K562 (cell line): ENCODE measurements around the gene ITGA6. TPM values are rescaled to one million over a fixed set of nuclear protein-coding genes. Genes with fewer than 3 reads are reported as not detected.

Source experiments
- ATAC-seq: fragments of 200-7000 bp; cut with Tn5 transposase; 3 replicates; pipeline ENCODE4 v1.9.1; 2020; ENCODE audit warnings: moderate library complexity
- BruUV-seq: library from RNA; stranded (reverse); fragments of 400-500 nt; replicated peaks from 2 replicates; lab custom pipeline; 2021; lab: Mats Ljungman, UMichigan
- CTCF ChIA-PET: fragments of 300-600 bp; formaldehyde crosslinking; extraction: SDS; loops from one replicate; lab custom pipeline; 2021; ENCODE audit warnings: low intra/inter-chr PET ratio; lab: Yijun Ruan, JAX
- POLR2A ChIA-PET: fragments of 300-600, 350-650 bp; sonication (Branson Sonifier 250); formaldehyde crosslinking; extraction: SDS; loops from one replicate; lab custom pipeline; 2021; ENCODE audit warnings: antibody characterized with exemption, inconsistent platforms; lab: Yijun Ruan, JAX
- DNase-seq, 4 experiments: peaks; one replicate each; pipeline versions ENCODE4 v3.0.0 to v3.0.0-alpha.2; 2011 to 2018; ENCODE audit warnings: low spot score in 3 of 4, mixed read lengths in 3 of 4; ENCODE audit errors: extremely low read depth in 1 of 4
- FAIRE-seq: peaks from 2 replicates; lab custom pipeline; 2011; peaks lifted over from hg19 to GRCh38; lab: Jason Lieb, UNC
- H2AFZ ChIP-seq: 2 replicates; pipeline ENCODE4 v1.6.0; 2011; ENCODE audit warnings: low read depth, low read length, control low read depth, inconsistent platforms
- H3K27ac ChIP-seq: fragments of 200-600 bp; 3 replicates; pipeline ENCODE4 v1.8.0; 2011; ENCODE audit warnings: low read depth, mild to moderate bottlenecking, control low read depth, inconsistent platforms, low read length, moderate library complexity, mixed read lengths; ENCODE audit errors: extremely low read depth
- H3K27me3 ChIP-seq, 2 experiments: fragments of 300-600 bp in 1 of 2; 2 replicates in 1 of 2; 3 replicates in 1 of 2; pipeline versions ENCODE4 v1.6.0 to v1.8.0; 2011; ENCODE audit warnings: inconsistent platforms in 2 of 2, low read length in 2 of 2, mild to moderate bottlenecking in 1 of 2, mixed read lengths in 1 of 2, moderate library complexity in 1 of 2; ENCODE audit not compliant: control insufficient read depth in 2 of 2, insufficient read depth in 2 of 2
- H3K36me3 ChIP-seq: fragments of 300-600 bp; 3 replicates; pipeline ENCODE4 v1.8.0; 2011; ENCODE audit warnings: mild to moderate bottlenecking, low read length, inconsistent platforms; ENCODE audit not compliant: control insufficient read depth, insufficient read depth
- H3K4me1 ChIP-seq, 2 experiments: fragments of 200-600 bp in 1 of 2; replicated peaks in 1 of 2; 2 replicates in 1 of 2; 3 replicates in 1 of 2; pipeline versions ENCODE4 v1.5.1 to v1.8.0; 2011; ENCODE audit warnings: inconsistent platforms in 2 of 2, low read length in 2 of 2, mild to moderate bottlenecking in 1 of 2, mixed read lengths in 1 of 2, moderate library complexity in 1 of 2; ENCODE audit not compliant: control insufficient read depth in 2 of 2, insufficient read depth in 2 of 2
- H3K4me2 ChIP-seq: 2 replicates; pipeline ENCODE4 v1.6.1; 2011; ENCODE audit warnings: low read length, control low read depth, inconsistent platforms, mixed read lengths; ENCODE audit not compliant: insufficient read depth
- H3K4me3 ChIP-seq: fragments of 200-600 bp; sonication (generic), shearing (Covaris generic); 2 replicates; pipeline ENCODE4 v1.5.1; 2016; ENCODE audit warnings: control low read depth, inconsistent platforms
- H3K79me2 ChIP-seq: fragments of 200-600 bp; 3 replicates; pipeline ENCODE4 v1.8.0; 2011; ENCODE audit warnings: low read length, inconsistent platforms; ENCODE audit not compliant: control insufficient read depth, insufficient read depth
- H3K9ac ChIP-seq, 2 experiments: 2 replicates each; pipeline versions ENCODE4 v1.6.0 to v1.6.1; 2011; ENCODE audit warnings: low read depth in 2 of 2, low read length in 2 of 2, control low read depth in 1 of 2, inconsistent platforms in 1 of 2, mild to moderate bottlenecking in 1 of 2, mixed read lengths in 1 of 2; ENCODE audit not compliant: insufficient read depth in 1 of 2
- H3K9me1 ChIP-seq: one replicate; pipeline ENCODE4 v1.6.0; 2011; ENCODE audit warnings: inconsistent platforms, mild to moderate bottlenecking, low read length, moderate library complexity; ENCODE audit not compliant: control insufficient read depth, insufficient read depth
- H3K9me3 ChIP-seq: replicated peaks from 2 replicates; pipeline ENCODE4 v1.5.1; 2011; ENCODE audit warnings: low read depth, low read length, inconsistent platforms; ENCODE audit not compliant: control insufficient read depth, insufficient read depth
- H4K20me1 ChIP-seq: replicated peaks from 2 replicates; pipeline ENCODE4 v1.6.1; 2011; ENCODE audit warnings: low read length, inconsistent platforms, mixed read lengths; ENCODE audit not compliant: control insufficient read depth, insufficient read depth
- CHCHD3 ChIP-seq: fragments of 250-450 bp; sonication (Bioruptor Pico); IDR thresholded peaks from 2 replicates; pipeline ENCODE4 v2.1.2; 2022; ENCODE audit warnings: mild to moderate bottlenecking
- CREB1 ChIP-seq, 2 experiments: sonication (generic) in 1 of 2; formaldehyde crosslinking in 1 of 2; IDR thresholded peaks; 2 replicates each; pipeline versions ENCODE4 v1.6.1 to v1.8.0; 2012 to 2022; ENCODE audit warnings: inconsistent platforms in 1 of 2, mild to moderate bottlenecking in 1 of 2, missing genetic modification reagents in 1 of 2, moderate library complexity in 1 of 2
- FOXK2 ChIP-seq, 2 experiments: fragments of 450-650 bp; IDR thresholded peaks in 1 of 2; conservative IDR thresholded peaks in 1 of 2; 2 replicates each; pipeline ENCODE4 v1.6.1; 2016; ENCODE audit warnings: low read depth in 2 of 2, mild to moderate bottlenecking in 1 of 2
- FOXP1 ChIP-seq: sonication (generic); formaldehyde crosslinking; IDR thresholded peaks from 2 replicates; pipeline ENCODE4 v1.8.0; 2022; ENCODE audit warnings: mild to moderate bottlenecking, missing genetic modification reagents
- RBFOX2 ChIP-seq: fragments of 200-400 bp; formaldehyde crosslinking; IDR thresholded peaks from 2 replicates; pipeline ENCODE4 v1.6.1; 2017; ENCODE audit warnings: low read depth, mild to moderate bottlenecking, low read length, moderate library complexity
- SETDB1 ChIP-seq: IDR thresholded peaks from one replicate; pipeline ENCODE4 v1.6.1; 2012; ENCODE audit warnings: low read length, control low read depth, inconsistent platforms
- SMAD4 ChIP-seq: fragments of 250-450 bp; sonication (Bioruptor Pico); conservative IDR thresholded peaks from 2 replicates; pipeline ENCODE4 v1.8.0; 2021; ENCODE audit warnings: inconsistent platforms, mild to moderate bottlenecking, moderate library complexity
- SP1 ChIP-seq: sonication (generic); formaldehyde crosslinking; IDR thresholded peaks from 2 replicates; pipeline ENCODE4 v1.8.1; 2022; ENCODE audit warnings: mild to moderate bottlenecking, missing genetic modification reagents
- TSC22D4 ChIP-seq: fragments of 450-650 bp; IDR thresholded peaks from 2 replicates; pipeline ENCODE4 v1.6.1; 2016; ENCODE audit warnings: missing genetic modification characterization, missing biosample characterization, control low read depth
- USF1 ChIP-seq: sonication (generic); formaldehyde crosslinking; IDR thresholded peaks from 2 replicates; pipeline ENCODE4 v1.9.0; 2022; ENCODE audit warnings: mild to moderate bottlenecking, missing genetic modification reagents
- ZNF197 ChIP-seq: fragments of 200-800 bp; sonication (Bioruptor generic); IDR thresholded peaks from 2 replicates; pipeline ENCODE4 v1.6.1; 2016; ENCODE audit warnings: low read depth, missing genetic modification characterization, missing compliant biosample characterization
- ZNF212 ChIP-seq: fragments of 450-650 bp; formaldehyde crosslinking; IDR thresholded peaks from 2 replicates; pipeline ENCODE4 v1.4.0; 2020; ENCODE audit warnings: mild to moderate bottlenecking
- WGBS: fragments of 100-300 bp; shearing (Covaris generic); methylation state at CpG from one replicate; pipeline ENCODE4 v1.1.6; 2016; ENCODE audit warnings: low coverage, mixed read lengths; ENCODE audit not compliant: insufficient coverage; ENCODE audit errors: missing lambda C conversion rate; 5-methylcytosine and 5-hydroxymethylcytosine counted together
- in situ Hi-C: fragments of 300-500 bp; cut with MboI; formaldehyde crosslinking; loops from 4 replicates; pipeline ENCODE4 v1.15.0; 2018; ENCODE audit warnings: inconsistent platforms, mixed read lengths
- intact Hi-C: fragments of 100-400 bp; cut with micrococcal nuclease; formaldehyde crosslinking; loops from 2 replicates; pipeline ENCODE4 v1.14.2; 2022
- polyA plus RNA-seq, 8 experiments: library from polyadenylated mRNA; depleted of rRNA in 4 of 8; stranded (reverse) in 5 of 8; unstranded in 3 of 8; fragments of >200 nt; fragmentation: Nextera tagmentation in 2 of 8; fragmentation: Illumina TruSeq in 1 of 8; extraction: Ambion mirVana in 2 of 8; extraction: Trizol in 1 of 8; gene quantifications; 2 replicates each; pipeline versions ENCODE4 v1.2.1 to v1.2.3, GENCODE V29; 2011 to 2014; ENCODE audit warnings: inconsistent platforms in 1 of 8, missing spikeins in 1 of 8
- total RNA-seq, 7 experiments: library from RNA; depleted of rRNA in 6 of 7; stranded (reverse); fragments of >200 nt in 6 of 7; fragmentation: Illumina TruSeq in 2 of 7; extraction: Trizol in 2 of 7; gene quantifications; 2 replicates each; pipeline versions ENCODE4 v1.2.1 to v1.2.3, GENCODE V29; 2011 to 2021; ENCODE audit warnings: low replicate concordance in 1 of 7
- TF ChIP-seq, protein P1 (sequence below), 2 experiments: IDR thresholded peaks; 2 replicates each; pipeline ENCODE4 v1.6.1; 2011; ENCODE audit warnings: borderline replicate concordance in 1 of 2, control low read depth in 1 of 2, low read depth in 1 of 2, low read length in 1 of 2, mild to moderate bottlenecking in 1 of 2, mixed read lengths in 1 of 2, moderate library complexity in 1 of 2; ENCODE audit not compliant: insufficient read depth in 1 of 2, insufficient read length in 1 of 2, poor library complexity in 1 of 2, severe bottlenecking in 1 of 2; ENCODE audit errors: extremely low read depth in 1 of 2

The ITGA6 gene
- total and polyA plus RNA-seq, 9 of the 15 experiments (the other 6 are each of a cell fraction or from before 2014, with no cell fraction given): 0.01 to 0.29 (median 0.05) TPM; not detected in 5

- in situ Hi-C loops (no loop called here), intact Hi-C loops (no loop called here)
- H3K79me2 ChIP-seq: no peaks in the 10 kb centered on the region
- CTCF ChIA-PET: no interaction called here
- H3K4me1 ChIP-seq: no peaks in the 10 kb centered on the region
- H3K27ac ChIP-seq: no peak overlapping the region
- H3K9me1 ChIP-seq: no peaks in the 10 kb centered on the region
- peaks cover 0 to 18% of the 10 kb centered on the region in 2 experiments; a peak in 2 of 5 replicates for H3K27me3 ChIP-seq
- POLR2A ChIA-PET: no interaction called here
- TF ChIP-seq FOXP1 (CRISPR knock-in tag): no peak
- TF ChIP-seq CHCHD3: no peak
- TF ChIP-seq SETDB1: no peak
- TF ChIP-seq ZNF197 (CRISPR knock-in tag): no peak
- TF ChIP-seq RBFOX2: no peak
- TF ChIP-seq USF1 (CRISPR knock-in tag): no peak
- no peak for TF ChIP-seq FOXK2 (conservative IDR thresholded peaks at IDR 0.05 in 1 of 2, IDR thresholded peaks at IDR 0.05 in 1 of 2; ENCODE audit: low read depth in 2 of 2)
- TF ChIP-seq ZNF212: no peak
- no peak for TF ChIP-seq TSC22D4
- TF ChIP-seq SMAD4 (CRISPR knock-in tag): no peak
- no peak for TF ChIP-seq CREB1 (IDR thresholded peaks at IDR 0.05)
- no peak for TF ChIP-seq CREB1 (CRISPR knock-in tag; IDR thresholded peaks at IDR 0.05)
- TF ChIP-seq, protein P1, sequence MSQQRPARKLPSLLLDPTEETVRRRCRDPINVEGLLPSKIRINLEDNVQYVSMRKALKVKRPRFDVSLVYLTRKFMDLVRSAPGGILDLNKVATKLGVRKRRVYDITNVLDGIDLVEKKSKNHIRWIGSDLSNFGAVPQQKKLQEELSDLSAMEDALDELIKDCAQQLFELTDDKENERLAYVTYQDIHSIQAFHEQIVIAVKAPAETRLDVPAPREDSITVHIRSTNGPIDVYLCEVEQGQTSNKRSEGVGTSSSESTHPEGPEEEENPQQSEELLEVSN (IDR thresholded peaks at IDR 0.05; ENCODE audit: borderline replicate concordance in 1 of 2, extremely low read depth in 1 of 2, insufficient read depth in 1 of 2, insufficient read length in 1 of 2, low read depth in 1 of 2, low read length in 1 of 2, poor library complexity in 1 of 2, severe bottlenecking in 1 of 2): no peak
- TF ChIP-seq SP1 (CRISPR knock-in tag): no peak
- BruUV-seq: no TSS peak
- no peaks in the 10 kb centered on the region for H3K36me3 ChIP-seq
- ATAC-seq (no peak), DNase-seq (no peak), FAIRE-seq (no peak)
- H2AFZ ChIP-seq: no peak overlapping the region
- H3K9ac ChIP-seq: no peak overlapping the region
- H3K4me2 ChIP-seq: no peak overlapping the region
- H4K20me1 ChIP-seq: no peaks in the 10 kb centered on the region
- no peak overlapping the region for H3K4me3 ChIP-seq
- WGBS: 0% methylated on average over 1 of the region's 1 CpG
- H3K9me3 ChIP-seq: no peaks in the 10 kb centered on the region
Observed at GRCh38 chr2:172394002-172394401, 33.4 kb upstream of the ITGA6 start.
